ENCODE results near the gene C14orf132.

- TF ChIP-seq POLR2A (IDR thresholded peaks at IDR 0.05), result no peak
- TF ChIP-seq CTCF (IDR thresholded peaks at IDR 0.05), result no peak
These were observed 25.0 kb upstream of the C14orf132 start for GRCh38 chr14:96014176-96014575.

Data from testis (tissue), 2 donors.